Spleen (tissue), 11 donors: ENCODE data around the gene NMNAT2. TPM values are rescaled to one million over a fixed set of nuclear protein-coding genes. Genes with fewer than 3 reads are reported as not detected.

Source experiments
- DNase-seq: peaks from one replicate; pipeline ENCODE4 v3.0.0-alpha.2; 2020
- H3K27ac ChIP-seq, 8 donors: fragments of 200-600 bp; sonication (generic) in 7 of 8; 1 replicate in 4 of 8; 2 replicates in 4 of 8; pipeline versions ENCODE4 v1.5.0 to v1.8.0; 2016 to 2021; ENCODE audit warnings: inconsistent platforms in 4 of 8, mild to moderate bottlenecking in 4 of 8, moderate library complexity in 1 of 8
- H3K27me3 ChIP-seq, 7 donors: fragments of 200-600 bp; sonication (generic) in 6 of 7; replicated peaks in 1 of 7; 1 replicate in 4 of 7; 2 replicates in 3 of 7; pipeline versions ENCODE4 v1.5.0 to v1.8.0; 2016 to 2021; ENCODE audit warnings: inconsistent platforms in 3 of 7, mild to moderate bottlenecking in 1 of 7
- H3K36me3 ChIP-seq, 6 donors: fragments of 200-600 bp; sonication (generic) in 5 of 6; 1 replicate in 4 of 6; 2 replicates in 2 of 6; pipeline versions ENCODE4 v1.5.0 to v1.8.0; 2016 to 2021; ENCODE audit warnings: inconsistent platforms in 2 of 6
- H3K4me1 ChIP-seq, 6 donors: fragments of 200-600 bp; sonication (generic) in 5 of 6; 1 replicate in 3 of 6; 2 replicates in 3 of 6; pipeline versions ENCODE4 v1.5.0 to v1.8.0; 2016 to 2021; ENCODE audit warnings: inconsistent platforms in 3 of 6
- H3K4me3 ChIP-seq, 8 donors: fragments of 200-600 bp; sonication (generic) in 7 of 8; 1 replicate in 4 of 8; 2 replicates in 4 of 8; pipeline versions ENCODE4 v1.5.0 to v1.8.0; 2016 to 2021; ENCODE audit warnings: inconsistent platforms in 4 of 8, mild to moderate bottlenecking in 4 of 8, moderate library complexity in 2 of 8
- H3K9me3 ChIP-seq, 8 donors: fragments of 200-600 bp; sonication (generic) in 7 of 8; 1 replicate in 4 of 8; 2 replicates in 4 of 8; pipeline versions ENCODE4 v1.5.0 to v1.8.0; 2016 to 2021; ENCODE audit warnings: inconsistent platforms in 4 of 8
- POLR2A ChIP-seq, 3 donors: fragments of 450-650 bp; IDR thresholded peaks; one replicate each; pipeline ENCODE4 v1.5.1; 2017; ENCODE audit warnings: antibody characterized with exemption in 3 of 3, mild to moderate bottlenecking in 1 of 3
- POLR2AphosphoS5 ChIP-seq, 3 donors: sonication (generic); formaldehyde crosslinking; IDR thresholded peaks; one replicate each; pipeline ENCODE4 v1.5.1; 2017; ENCODE audit warnings: antibody characterized with exemption in 3 of 3
- WGBS, 5 donors: extraction: QIAGEN DNeasy Blood & Tissue Kit in 3 of 5; methylation state at CpG; one replicate each; pipeline versions ENCODE4 v1.1.5 to v1.1.7; 2013 to 2018; 5-methylcytosine and 5-hydroxymethylcytosine counted together
- intact Hi-C: fragments of 100-400 bp; cut with DNase I; formaldehyde crosslinking; loops from one replicate; pipeline ENCODE4 v1.15.0; 2023; ENCODE audit warnings: low total_unique reads
- polyA plus RNA-seq, 3 donors: library from polyadenylated mRNA; stranded (reverse); fragments of 200-250 nt; gene quantifications; one replicate each; pipeline ENCODE4 v1.2.1, GENCODE V29; 2013
- total RNA-seq, 7 donors: library from RNA; depleted of rRNA in 3 of 7; stranded (reverse); fragments of >200 nt in 3 of 7; fragmentation: NEBNext Ultra II Directional in 4 of 7; extraction: Animal tissue kit (Norgen Biotek cat#: 25700) in 4 of 7; gene quantifications; one replicate each; pipeline versions ENCODE4 v1.1.0 to v1.2.1, GENCODE V29; 2016 to 2021
- TF ChIP-seq, protein P1 (sequence below), 11 experiments: fragments of 200-600 bp in 7 of 11; fragments of 450-650 bp in 4 of 11; sonication (generic) in 4 of 11; IDR thresholded peaks in 8 of 11; conservative IDR thresholded peaks in 3 of 11; 1 replicate in 7 of 11; 2 replicates in 4 of 11; pipeline versions ENCODE4 v1.4.0 to v1.8.0; 2016 to 2021; ENCODE audit warnings: antibody characterized with exemption in 11 of 11, inconsistent platforms in 4 of 11, mild to moderate bottlenecking in 1 of 11
- donor health status: healthy with polysubstance abuse.
- donor health status: DM: no; HTN: no; CAD: no; lungs with moderate emphysema.
- donor health status: DM: no; HTN: no; CAD: no.
- donor health status: Bipolar disorder and iron deficiency.
- donor health status: healthy.
- donor health status: DM: no; HTN: no; CAD: no.
- donor health status: DM: yes; HTN: yes; CAD: no.

NMNAT2 gene
- total and polyA plus RNA-seq, 10 donors: 0.05 to 1.7 (median 0.17) TPM

DNA sequence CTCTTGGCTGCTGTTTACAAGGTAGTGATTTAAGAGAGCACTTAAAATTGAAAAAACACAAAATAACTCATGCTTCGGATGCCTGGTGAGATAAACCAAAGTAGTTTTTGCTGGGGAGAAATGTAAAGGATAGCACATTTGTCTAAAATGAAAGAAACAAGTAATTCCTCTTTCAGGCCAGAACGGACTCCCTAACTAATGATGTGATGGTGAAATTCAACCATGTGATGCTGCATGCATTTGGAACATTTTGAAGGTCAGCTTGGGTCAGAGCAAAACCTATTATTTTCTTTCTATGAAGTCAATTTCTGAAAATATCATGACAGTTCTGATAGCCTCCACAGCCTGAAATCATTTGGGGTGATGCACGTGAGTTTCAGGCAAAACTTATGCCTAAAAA is 27.6 kb downstream of the NMNAT2 start:
- Histone ChIP-seq H3K27me3 (peaks cover 0 to 22% (median 3%) of the 10 kb centered on the region in 7 donors), H3K4me3 (no peak overlapping the region), H3K4me1 (no peaks in the 10 kb centered on the region), H3K27ac (no peak overlapping the region), H3K9me3 (no peaks in the 10 kb centered on the region), H3K36me3 (no peaks in the 10 kb centered on the region)
- intact Hi-C loops: no loop called here
- no peak for TF ChIP-seq POLR2AphosphoS5 (IDR thresholded peaks at IDR 0.05)
- TF ChIP-seq POLR2A (IDR thresholded peaks at IDR 0.05): no peak
- TF ChIP-seq, protein P1, sequence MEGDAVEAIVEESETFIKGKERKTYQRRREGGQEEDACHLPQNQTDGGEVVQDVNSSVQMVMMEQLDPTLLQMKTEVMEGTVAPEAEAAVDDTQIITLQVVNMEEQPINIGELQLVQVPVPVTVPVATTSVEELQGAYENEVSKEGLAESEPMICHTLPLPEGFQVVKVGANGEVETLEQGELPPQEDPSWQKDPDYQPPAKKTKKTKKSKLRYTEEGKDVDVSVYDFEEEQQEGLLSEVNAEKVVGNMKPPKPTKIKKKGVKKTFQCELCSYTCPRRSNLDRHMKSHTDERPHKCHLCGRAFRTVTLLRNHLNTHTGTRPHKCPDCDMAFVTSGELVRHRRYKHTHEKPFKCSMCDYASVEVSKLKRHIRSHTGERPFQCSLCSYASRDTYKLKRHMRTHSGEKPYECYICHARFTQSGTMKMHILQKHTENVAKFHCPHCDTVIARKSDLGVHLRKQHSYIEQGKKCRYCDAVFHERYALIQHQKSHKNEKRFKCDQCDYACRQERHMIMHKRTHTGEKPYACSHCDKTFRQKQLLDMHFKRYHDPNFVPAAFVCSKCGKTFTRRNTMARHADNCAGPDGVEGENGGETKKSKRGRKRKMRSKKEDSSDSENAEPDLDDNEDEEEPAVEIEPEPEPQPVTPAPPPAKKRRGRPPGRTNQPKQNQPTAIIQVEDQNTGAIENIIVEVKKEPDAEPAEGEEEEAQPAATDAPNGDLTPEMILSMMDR (IDR thresholded peaks at IDR 0.05 in 8 of 11, conservative IDR thresholded peaks at IDR 0.05 in 3 of 11): no peak
- WGBS, 5 donors: 64 to 76% (median 67%) methylated on average over 3 of the region's 3 CpGs
- no peak for DNase-seq

DNA sequence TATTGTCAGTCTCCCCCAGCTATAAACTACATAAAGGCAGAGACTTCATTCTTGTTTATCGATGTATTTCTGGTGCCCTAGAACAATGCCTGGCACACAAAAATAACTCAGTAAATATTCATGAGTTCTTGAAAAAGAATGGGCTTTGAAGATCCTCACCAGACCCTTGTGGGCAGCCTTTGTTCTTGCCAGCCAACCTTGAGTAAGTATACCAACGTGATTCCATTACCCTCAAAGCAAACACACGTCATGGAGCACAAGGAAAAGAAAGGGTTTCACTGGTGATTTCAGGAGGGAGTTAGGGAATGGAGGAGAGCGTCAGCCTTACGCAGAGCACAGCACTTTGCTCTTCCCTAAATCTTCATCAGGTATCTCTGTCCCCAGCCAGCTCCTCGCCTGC is 29.4 kb downstream of the NMNAT2 start:
- intact Hi-C loops: no loop called here
- WGBS, 5 donors: 62 to 70% (median 66%) methylated on average over 6 of the region's 6 CpGs
- no peaks in the 10 kb centered on the region for H3K9me3 ChIP-seq

DNA sequence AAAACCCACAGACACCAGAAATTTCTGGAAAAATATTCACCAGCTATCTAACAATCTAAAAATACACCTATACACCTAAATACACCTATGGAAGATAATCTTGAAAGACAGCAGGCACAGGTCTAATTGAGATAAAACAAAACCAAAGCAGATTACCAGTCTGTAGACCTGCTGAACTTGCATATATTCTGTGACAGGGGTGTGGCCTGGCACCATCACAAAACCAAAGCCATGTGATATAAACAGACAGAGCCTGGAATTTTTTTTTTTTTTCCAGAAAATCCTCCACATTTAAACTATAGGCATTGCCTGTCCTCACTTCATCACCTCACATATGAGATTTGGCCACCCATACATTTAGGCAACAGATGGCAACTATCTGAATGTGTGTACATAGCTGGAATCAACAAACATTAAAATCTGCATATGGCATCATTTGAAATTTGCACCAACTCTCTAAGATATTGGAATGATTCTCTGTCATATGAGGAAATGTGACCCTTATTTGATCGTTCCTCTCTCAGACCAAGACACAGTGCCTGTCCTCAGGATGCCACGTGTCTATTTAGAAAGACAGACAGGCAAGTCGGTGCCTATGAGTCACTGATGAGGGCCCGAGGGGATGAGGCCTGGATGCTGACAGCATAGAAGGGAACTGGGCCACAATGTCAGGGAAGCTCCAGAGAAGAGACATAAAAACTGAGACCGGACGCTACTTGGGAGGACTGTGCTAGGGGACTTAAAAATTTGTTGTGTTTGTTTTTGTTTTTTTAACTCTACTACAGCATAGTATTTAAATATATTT is 32.6 kb downstream of the NMNAT2 start:
- no peak for TF ChIP-seq POLR2A (IDR thresholded peaks at IDR 0.05)
- TF ChIP-seq POLR2AphosphoS5 (IDR thresholded peaks at IDR 0.05): no peak
- TF ChIP-seq, protein P1 (IDR thresholded peaks at IDR 0.05 in 8 of 11, conservative IDR thresholded peaks at IDR 0.05 in 3 of 11): no peak
- WGBS, 5 donors: 80 to 91% (median 84%) methylated on average over 6 of the region's 6 CpGs
- Histone ChIP-seq H3K9me3 (no peaks in the 10 kb centered on the region), H3K36me3 (no peaks in the 10 kb centered on the region), H3K27ac (no peak overlapping the region), H3K4me1 (no peaks in the 10 kb centered on the region), H3K4me3 (no peak overlapping the region), H3K27me3 (peaks cover 0 to 3% (median 0%) of the 10 kb centered on the region in 7 donors)
- intact Hi-C loops: no loop called here
- no peak for DNase-seq

More for the DNA sequence above, 29.4 kb downstream of the NMNAT2 start:
- no peaks in the 10 kb centered on the region for H3K4me1 ChIP-seq
- no peak for DNase-seq
- no peak overlapping the region for H3K27ac ChIP-seq
- H3K36me3 ChIP-seq: no peaks in the 10 kb centered on the region
- no peak overlapping the region for H3K4me3 ChIP-seq
- TF ChIP-seq POLR2AphosphoS5 (IDR thresholded peaks at IDR 0.05): no peak
- TF ChIP-seq, protein P1 (IDR thresholded peaks at IDR 0.05 in 8 of 11, conservative IDR thresholded peaks at IDR 0.05 in 3 of 11): no peak
- no peak for TF ChIP-seq POLR2A (IDR thresholded peaks at IDR 0.05)
- peaks cover 0 to 8% (median 0%) of the 10 kb centered on the region in 7 donors for H3K27me3 ChIP-seq

DNA sequence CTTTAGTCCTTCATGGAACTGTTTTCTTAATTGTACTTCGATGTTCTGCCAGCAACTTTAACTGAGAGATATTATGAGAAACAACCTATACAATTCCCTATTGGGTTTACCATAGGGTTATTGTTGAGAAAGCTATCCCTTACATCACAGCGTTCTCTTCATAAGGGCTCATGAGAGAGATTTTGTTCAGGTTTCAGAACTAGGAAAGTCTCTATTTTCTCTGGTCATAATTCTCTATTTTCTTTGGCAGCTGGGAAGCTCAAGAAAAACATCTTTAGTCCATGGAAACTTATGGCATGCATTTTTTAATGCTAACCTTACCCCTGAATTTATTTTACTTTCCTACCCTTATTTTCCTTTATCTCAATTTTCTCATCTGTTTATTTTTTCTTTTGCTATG is 38.2 kb downstream of the NMNAT2 start:
- Histone ChIP-seq H3K9me3 (no peaks in the 10 kb centered on the region), H3K4me3 (no peak overlapping the region), H3K27ac (no peak overlapping the region), H3K36me3 (no peaks in the 10 kb centered on the region), H3K27me3 (peaks cover 0 to 18% (median 0%) of the 10 kb centered on the region in 7 donors), H3K4me1 (no peaks in the 10 kb centered on the region)
- TF ChIP-seq, protein P1 (IDR thresholded peaks at IDR 0.05 in 8 of 11, conservative IDR thresholded peaks at IDR 0.05 in 3 of 11): no peak
- TF ChIP-seq POLR2A (IDR thresholded peaks at IDR 0.05) (no peak), POLR2AphosphoS5 (IDR thresholded peaks at IDR 0.05) (no peak)
- intact Hi-C loops: no loop called here
- 87 to 95% (median 92%) methylated on average over 2 of the region's 2 CpGs for WGBS, 5 donors
- DNase-seq: no peak
